ENCODE data around the gene SIK3.
"Not testable (repeated sequence)": the region's sequence is repeated elsewhere in the genome, so short reads cannot be mapped to it uniquely, and the experiment has no call there.

SIK3 gene

DNA sequence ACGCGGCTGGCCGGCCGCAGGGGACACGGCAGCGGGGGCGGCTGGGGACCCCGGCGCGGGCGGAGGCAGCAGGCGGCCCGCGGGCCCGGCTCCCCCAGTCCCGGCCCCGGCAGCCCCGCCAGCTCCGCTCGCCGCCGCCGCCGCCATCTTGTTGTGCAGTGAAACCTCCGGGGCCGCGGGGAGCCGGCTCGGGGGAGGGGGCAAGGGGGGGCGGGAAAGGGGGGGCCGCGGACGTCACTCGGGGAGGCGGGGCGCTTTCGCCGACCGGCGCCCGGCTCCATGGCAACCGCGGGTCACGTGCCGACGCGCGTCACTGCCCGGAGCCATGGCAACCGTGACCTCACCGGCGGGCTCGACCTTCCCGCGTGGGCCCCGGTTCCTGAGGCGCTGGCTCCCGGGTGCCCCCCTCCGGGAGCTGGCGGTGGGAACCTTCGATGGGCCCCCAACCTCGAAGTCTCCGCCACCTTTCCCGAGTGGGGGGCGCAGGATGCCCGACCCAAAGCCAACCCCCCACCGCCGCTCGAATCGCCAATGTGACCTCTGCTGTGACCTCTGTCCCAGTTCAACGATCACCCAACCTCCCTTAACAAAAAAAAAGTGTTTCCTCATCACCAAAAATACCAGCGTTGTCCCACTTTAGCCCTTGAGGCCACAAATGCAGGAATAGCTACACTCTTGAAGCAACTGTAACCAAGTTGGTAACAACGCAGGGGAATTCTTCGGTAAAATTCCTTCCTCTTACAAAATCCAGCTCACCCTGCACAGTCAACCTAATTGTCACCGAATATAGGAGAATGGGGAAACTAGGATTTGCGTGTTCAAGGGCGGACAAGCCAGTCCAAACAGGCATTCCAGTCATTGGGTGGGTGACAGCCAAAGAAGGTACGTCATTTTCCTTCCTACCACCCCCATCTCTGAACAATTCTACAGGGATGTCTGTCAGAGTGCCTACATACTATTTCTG lies at the start of gene SIK3:
Gene SIK3, minus strand, starts transcription at position 160 of the 964 bp plus-strand sequence. Its CDS starts 13 bp downstream, at position 147.
- peak; percentile 87 for DNase-seq

DNA sequence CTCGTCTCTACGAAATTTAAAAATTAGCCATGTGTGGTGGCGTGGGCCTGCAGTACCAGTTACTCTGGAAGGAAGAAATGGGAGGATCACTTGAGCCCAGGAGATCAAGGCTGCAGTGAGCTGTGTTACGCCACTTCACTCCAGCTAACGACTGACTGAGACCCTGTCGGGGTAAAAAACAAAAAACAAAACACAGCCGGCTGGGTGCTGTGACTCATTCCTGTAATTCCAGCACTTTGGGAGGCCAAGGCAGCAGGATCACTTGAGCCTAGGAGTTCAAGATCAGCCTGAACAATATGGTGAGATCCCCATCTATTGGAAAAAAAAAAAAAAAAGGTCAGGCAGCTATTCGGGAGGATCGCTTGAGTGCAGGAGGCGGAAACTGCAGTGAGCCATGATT lies 48.3 kb upstream of the SIK3 start:
- DNase-seq = no peak

DNA sequence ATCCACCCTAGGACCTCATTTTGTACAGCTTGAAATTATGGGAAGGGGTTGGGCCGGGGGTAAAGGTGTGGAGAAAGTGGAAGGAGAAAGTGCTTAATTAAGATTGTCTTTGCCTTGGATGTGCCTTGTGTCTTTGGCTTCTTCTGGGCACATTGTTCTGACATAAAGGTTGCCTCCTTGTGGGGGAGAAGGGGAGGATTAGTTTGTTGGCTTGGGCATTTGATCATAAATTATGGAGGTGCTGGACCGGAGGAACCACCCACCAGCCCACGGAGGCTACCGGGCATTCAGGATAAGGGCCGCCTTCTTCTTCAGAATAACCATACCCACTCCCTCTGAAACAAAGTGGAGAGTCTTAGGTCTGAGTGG lies 47.1 kb upstream of the SIK3 start:
- DNase-seq = no peak

DNA sequence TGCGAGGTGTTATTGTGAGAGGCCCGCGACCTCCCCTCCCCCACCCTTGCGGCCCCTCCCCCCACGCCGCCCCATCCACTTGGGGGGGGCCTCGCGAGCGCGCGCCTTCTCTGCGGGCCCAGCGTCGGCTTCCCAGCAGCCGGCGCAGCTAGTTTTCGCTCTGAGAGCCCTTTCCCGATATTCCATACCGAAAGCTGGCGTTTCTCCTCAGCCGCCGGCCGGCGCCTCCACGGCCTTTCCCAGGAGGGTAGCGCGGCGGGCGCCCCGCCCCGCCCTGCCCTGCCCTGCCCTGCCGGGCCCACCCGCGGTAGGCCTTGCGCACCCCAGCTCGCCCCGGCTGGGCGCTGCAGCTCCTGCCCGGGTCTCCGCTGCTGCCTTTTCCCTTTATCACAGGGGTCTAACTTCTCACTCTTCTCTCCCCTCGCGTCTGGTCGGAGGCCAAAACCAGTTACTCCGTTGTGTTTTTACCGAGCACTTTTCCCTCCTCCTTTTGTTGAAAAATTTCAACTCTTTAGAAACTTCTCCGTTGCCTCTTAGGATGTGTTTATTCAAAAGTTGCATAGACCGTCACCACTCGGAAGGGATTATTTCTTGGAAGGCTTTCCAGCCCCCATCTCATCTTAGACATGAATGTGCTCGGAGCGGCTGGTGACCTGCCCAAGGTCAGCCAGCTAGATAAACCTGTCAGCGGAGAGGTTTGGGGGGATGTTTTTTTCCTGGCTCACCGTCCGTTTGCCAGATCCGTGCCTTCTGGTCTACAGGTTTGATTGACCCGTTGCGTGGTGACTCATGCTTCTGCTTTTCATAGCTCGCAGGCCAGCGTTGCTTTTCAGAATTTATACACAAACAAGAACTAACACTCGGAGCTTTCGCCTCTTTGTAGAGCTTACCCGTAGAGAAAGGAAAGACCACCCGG lies 46.5 kb upstream of the SIK3 start:
- no peak for DNase-seq

DNA sequence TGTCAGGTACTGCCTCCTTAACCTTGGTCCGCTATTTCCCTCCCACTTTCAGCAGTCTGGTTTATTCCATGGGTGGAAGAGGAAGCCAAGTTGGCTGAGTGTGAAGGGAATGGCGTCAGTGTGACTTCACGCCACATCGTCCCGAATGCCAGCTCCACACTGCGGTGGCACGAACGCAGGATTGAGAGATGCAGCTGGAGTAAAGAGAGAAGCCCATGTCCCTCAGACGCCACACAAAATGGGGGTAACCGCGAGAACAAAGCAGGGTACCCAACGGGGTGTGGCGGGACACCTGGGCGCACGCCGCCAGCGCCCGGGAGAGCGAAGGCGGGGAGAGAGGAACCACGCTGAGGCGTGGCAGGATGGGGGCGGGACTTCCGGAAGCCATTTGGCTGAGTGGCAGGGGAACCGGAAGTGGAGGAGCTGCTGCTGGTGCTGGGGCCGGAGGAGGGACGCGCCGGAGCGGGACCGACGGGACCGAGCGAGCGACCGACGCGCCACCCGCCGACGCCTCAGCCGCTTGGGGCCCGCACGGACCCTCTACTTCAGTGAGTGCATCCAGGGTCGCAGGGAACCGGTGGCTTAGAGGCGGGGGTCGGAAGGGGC lies 45.7 kb upstream of the SIK3 start, which contains the start of gene PAFAH1B2:
Gene PAFAH1B2, plus strand, starts transcription at position 417 of the 606 bp plus-strand sequence. CDS start 8,161 bp downstream, outside the sequence.
- DNase-seq = peak; percentile 83

DNA sequence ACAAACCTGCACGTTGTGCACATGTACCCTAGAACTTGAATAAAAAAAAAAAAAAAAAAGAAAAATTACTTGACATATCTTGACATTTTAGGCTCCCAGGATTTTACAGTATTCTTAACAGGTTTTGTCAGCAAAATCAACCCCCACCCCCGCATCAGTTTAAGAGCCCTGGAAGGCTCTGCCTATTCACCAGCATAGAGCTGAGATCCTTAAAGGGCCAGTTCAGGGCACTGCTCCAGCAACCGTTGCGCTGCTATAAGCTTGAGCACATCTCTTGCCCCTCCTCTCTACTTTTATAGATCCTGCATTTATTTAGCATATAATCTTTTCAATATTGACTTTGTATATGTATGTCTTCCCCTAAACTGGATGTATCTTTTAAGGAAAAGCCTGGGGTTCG lies 45.2 kb upstream of the SIK3 start:
- peak; percentile 32 for DNase-seq

DNA sequence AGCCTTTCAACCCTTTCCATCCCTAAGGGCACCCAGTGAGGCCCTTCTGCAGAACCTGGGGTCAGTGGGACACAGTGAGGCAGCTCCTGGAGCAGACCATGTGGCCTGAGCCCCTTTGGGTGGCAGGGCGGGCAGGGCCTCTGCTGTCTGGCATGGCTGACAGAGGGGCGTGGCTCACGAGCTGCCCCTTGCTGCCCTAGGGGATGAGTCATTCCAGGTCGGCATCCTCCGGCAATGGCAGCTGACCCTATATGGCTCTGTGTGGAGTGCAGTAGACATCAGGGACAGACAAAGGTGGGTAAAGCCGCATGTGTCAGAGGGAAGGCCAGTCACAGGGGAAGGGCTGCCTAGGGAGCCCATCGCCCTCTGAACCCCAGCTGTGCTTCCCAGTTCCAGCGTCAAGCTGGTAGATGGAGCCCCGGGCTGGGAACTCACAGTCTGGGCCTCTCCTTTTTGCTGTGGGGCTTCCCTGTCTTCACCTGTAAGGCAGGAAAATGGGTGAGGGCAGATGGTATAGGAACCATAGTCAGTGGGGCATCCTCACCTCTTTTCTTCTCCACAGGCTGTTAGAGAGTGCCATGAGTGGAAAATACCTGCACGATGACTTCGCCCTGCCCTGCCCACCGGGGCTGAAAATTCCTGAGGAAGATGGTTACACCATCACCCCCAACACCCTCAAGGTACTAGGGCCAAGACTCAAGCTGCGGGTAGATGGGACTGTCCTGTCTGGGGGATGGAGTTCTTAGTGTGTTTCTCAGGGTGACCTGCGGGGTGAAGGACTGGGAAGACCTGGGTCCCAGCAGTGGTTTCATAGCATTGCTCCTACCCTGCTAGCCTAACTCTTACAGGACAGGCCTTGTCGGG lies 39.2 kb upstream of the SIK3 start:
- not testable (repeated sequence) for DNase-seq

DNA sequence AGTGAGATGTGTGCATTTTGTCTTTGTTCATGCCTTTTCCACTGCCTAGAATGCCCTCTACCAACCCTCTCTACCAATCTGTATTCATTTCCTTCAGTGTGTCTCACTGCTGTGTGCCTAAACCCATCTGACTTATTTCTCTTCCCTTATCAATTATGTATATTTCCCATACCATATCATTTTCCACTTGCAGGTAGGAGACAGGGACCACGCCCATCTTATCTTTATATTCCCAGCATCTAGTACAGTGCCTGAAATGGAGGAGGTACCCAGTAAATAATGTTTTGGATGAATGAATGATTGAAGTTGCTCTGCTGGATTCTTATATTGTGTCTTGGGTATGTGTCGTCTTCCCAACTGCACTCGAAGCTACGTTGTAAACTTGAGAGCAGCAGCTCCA lies 36.8 kb upstream of the SIK3 start:
- not testable (repeated sequence) for DNase-seq

DNA sequence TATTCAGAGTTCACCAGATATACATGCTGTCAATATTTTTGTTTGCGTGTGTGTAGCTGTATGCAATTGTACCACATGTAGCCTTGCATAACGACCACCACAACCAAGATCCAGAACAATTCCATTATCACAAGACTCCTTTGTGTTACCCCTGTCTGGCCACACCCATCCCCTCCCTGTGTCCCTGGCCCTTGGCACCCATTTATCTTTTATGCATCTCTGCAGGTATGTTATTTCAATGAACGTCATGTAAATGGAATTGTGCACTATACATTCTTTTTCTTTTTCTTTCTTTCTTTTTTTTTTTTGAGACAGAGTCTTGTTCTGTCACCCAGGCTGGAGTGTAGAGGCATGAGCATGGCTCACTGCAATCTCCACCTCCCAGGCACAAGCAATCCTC lies 36.2 kb upstream of the SIK3 start:
- DNase-seq = no peak

DNA sequence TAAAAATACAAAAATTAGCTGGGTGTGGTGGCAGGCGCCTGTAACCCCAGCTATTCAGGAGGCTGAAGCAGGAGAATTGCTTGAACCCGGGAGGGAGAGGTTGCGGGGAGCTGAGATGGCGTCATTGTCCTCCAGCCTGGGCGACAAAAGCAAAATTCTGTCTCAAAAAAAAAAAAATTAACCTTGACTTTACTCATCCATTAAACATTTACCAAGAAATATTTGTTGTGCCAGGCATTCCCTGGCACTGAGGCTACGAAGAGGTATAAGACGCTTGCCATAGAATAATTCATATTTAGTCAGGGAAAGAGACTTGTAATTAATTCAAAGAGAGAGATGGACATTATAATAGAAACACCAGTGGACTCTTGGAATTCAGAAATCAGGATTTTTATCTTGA lies 32.7 kb upstream of the SIK3 start:
- no peak for DNase-seq

DNA sequence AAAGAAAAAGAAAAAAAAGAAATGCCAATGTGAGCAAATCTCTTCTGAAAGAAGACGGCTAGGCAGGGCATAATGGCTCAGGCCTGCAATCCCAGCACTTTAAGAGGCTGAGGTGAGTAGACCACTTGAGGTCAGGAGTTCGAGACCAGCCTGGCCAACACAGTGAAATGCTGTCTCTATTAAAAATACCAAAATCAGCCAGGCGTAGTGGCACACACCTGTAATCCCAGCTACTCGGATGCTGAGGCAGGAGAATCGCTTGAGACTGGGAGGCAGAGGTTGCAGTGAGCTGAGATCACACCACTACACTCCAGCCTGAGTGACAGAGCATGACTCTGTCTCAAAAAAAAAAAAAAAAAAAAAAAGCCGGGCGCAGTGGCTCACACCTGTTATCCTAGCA lies 32.2 kb upstream of the SIK3 start:
- DNase-seq = not testable (repeated sequence)

DNA sequence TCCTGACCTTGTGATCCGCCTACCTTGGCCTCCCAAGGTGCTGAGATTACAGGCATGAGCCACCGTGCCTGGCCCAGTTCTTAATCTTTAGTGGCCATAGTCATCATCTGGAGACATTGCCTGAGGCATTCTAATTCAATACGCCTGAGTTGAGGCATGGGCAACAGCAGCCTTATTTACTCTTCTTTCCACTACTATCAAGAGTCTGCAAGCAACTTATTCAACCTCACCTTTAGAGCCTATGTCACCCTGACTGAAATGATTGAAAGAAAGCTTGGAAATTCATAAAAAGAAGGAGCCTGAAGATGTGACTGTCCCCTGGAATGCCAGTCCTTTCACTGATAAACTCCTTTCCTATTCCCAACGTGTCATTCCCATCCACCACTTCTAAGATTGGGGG lies 30.1 kb upstream of the SIK3 start:
- DNase-seq = no peak

DNA sequence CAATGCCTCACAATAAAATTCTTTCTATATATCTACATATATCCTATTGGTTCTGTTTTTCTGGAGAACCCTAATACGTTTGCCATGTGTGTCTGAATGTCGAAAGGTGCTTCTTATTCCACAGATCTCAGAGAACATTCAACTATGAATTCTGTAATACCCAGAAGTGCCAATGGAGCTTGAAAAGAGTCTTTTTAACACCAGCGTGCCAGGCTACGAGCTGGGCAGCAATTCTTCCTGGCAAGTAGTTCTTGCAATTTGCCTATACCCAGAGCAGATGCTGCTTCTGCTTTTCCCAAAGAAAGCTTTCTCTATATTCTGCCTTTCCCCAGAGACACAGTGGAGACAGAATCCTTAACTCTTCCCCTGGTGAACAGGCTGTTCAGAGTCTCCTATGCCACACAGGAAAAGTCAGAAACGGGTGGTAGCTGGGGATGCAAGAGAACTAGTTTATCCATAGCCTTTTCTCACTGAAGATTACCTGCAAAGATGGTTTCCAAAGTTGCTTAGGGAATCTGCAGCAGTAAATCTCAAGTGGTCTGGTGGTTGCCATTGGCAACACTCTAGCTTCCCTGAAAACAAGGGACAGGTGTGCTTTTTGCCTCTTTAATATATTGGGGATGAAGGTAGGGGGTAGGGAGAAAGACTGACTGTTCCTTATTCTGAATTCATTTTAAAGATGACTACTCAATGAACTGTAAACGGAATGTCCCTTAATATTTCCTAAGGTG lies 29.1 kb upstream of the SIK3 start:
- DNase-seq = peak; percentile 20

DNA sequence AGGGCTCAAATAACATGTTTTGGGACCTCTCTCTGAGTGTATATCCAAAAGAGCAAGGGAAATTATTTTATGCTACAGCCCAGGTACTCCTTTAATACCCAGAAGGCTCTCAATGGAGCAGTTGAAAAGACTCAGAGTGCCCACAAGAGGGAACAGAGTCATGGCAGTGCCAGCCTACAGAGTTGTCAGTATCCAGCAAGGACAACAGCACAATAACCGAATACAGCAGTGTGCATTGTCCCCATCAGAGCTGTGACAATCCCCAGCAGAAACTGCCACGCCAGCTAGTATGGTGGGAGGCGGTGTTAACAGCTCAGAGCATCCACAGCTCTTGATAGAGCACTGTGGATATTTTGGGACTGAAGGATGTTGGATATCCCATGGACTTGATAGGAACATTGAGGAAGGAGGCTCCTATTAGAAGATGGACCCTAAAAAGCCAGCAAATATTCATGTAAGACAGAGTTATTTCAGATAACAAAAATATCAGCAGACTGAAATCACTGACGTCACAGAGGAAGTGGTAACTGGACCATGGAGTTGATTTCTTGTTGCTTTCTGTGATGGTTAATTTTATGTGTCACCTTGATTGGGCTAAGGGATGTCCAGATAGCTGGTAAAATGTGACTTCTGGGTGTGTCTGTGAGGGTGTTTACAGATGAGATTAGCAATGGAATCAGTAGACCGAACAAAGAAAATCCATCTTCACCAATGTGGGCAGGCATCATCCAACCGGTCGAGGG lies 28.2 kb upstream of the SIK3 start:
- DNase-seq = no peak

DNA sequence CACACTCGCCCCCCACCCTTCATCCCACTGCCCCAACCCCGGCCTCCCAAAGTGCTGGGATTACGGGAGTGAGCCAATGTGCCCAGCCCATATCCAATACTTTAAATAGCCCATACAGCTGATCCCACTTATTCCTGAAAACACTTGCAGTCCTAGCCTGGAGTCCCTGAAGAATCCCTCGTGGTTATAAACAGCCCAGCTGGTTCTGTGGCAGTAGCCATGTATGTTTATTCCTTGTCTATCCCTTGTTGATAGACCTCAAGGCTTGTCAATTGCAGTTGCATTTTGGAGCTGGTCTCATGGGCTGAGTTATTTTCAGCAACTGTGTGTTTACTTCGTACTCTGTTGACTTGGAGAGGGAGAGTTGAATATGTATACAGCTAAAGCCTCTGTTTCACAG lies 24.3 kb upstream of the SIK3 start:
- no peak for DNase-seq

DNA sequence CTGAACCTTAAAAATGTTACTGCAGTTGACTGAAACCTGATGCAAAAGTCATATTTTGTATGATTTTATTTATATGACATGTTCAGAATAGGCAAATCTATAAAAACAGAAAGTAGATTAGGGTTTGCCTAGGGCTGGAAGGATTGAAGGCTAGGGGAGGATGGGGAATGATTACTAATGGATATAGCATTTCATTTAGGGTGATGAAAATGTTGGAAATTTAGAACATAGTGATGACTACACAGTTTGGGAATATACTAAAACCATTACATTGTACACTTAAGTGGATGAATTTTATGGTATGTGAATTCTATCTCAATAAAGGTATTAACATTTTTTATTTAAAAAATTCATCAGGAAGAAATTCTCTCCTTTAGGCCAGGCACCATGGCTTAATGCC lies 22.9 kb upstream of the SIK3 start:
- DNase-seq = no peak

DNA sequence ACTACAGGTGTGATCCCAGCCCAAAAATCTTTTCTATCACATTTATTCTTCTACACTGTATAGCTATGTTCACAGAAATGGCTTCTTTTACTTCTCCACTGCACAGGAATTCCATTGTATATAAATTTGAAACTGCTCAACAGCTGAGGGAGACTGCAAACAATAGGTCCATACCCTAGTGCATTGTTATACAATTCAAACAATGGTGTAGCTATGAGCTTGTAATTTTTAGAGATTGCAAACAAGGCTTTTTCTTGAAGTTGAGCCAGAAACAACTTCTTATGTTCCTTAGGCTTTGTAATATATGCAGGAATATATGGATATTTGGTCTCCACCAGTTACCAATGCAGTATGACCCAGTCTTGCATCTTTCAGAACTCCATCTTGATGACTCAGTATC lies 19.5 kb upstream of the SIK3 start:
- DNase-seq = no peak

DNA sequence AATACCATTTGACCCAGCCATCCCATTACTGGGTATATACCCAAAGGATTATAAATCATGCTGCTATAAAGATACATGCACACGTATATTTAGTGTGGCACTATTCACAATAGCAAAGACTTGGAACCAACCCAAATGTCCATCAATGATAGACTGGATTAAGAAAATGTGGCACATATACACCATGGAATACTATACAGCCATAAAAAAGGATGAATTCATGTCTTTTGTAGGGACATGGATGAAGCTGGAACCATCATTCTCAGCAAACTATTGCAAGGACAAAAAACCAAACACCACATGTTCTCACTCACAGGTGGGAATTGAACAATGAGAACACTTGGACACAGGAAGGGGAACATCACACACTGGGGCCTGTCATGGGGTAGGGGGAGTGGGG lies 14.7 kb upstream of the SIK3 start:
- DNase-seq = not testable (repeated sequence)

DNA sequence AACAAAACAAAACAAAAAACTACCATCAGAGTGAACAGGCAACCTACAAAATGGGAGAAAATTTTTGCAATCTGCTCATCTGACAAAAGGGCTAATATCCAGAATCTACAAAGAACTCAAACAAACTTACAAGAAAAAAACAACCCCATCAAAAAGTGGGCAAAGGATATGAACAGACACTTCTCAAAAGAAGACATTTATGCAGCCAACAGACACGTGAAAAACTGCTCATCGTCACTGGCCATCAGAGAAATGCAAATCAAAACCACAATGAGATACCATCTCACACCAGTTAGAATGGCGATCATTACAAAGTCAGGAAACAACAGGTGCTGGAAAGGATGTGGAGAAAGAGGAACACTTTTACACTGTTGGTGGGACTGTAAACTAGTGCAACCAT lies 14.3 kb upstream of the SIK3 start:
- DNase-seq = not testable (repeated sequence)

DNA sequence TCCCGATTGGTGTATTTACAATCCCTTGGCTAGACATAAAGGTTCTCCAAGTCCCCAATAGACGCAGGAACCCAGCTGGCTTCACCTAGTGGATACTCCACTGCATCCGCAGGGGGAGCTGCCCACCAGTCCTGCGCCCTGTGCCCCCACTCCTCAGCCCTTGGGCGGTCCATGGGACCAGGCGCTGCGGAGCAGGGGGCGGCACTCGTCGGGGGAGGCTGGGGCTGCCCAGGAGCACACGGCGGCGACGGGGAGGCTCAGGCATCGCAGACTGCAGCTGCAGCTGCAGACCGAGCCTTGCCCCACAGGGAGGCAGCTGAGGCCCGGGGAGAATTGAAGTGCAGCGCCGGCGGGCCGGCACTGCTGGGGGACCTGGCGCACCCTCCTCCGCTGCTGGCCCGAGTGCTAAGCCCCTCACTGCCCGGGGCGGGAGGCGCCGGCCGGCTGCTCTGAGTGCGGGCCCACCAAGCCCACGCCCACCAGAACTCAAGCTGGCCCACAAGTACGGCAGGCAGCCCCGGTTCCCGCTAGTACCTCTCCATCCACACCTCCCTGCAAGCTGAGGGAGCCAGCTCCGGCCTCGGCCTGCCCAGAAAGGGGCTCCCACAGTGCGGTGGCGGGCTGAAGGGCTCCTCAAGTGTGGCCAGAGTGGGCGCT lies 12.2 kb upstream of the SIK3 start:
- no peak for DNase-seq

Data from DMS153 (cell line).